ENCODE results near the gene SEMA3F. TPM values are rescaled to one million over a fixed set of nuclear protein-coding genes. Genes with fewer than 3 reads are reported as not detected.
"Not testable (repeated sequence)": the region's sequence is repeated elsewhere in the genome, so short reads cannot be mapped to it uniquely, and the experiment has no call there.

The SEMA3F gene
- total and polyA plus RNA-seq, 2 donors (not counting 1 experiment from before 2014, with no cell fraction given) = 5.1 to 9.7 TPM

- H3K4me1 ChIP-seq (ENCODE audit: control insufficient read depth, extremely low read depth, insufficient read depth, low read length) = no peaks in the 10 kb centered on the region
- DNase-seq (ENCODE audit: low read depth in 2 of 2) = no peak
- no peaks in the 10 kb centered on the region for H3K79me2 ChIP-seq (ENCODE audit: control insufficient read depth, insufficient read depth, low read length)
- H3K4me2 ChIP-seq (ENCODE audit: extremely low read depth, insufficient read depth, low read length) = no peak overlapping the region
- no peak for TF ChIP-seq CTCF (conservative IDR thresholded peaks at IDR 0.05 in 1 of 2, IDR thresholded peaks at IDR 0.05 in 1 of 2; ENCODE audit: low read depth in 1 of 2, low read length in 2 of 2)
- no peak for TF ChIP-seq EZH2 (IDR thresholded peaks at IDR 0.05; ENCODE audit: low read length, missing control alignments)
- no peaks in the 10 kb centered on the region for H3K9me3 ChIP-seq (ENCODE audit: control insufficient read depth, insufficient read depth, low read depth, low read length)
- no peak overlapping the region for H3K9ac ChIP-seq (ENCODE audit: insufficient read depth, low read length)
- H4K20me1 ChIP-seq (ENCODE audit: control insufficient read depth, extremely low read depth, insufficient read depth, low read length) = no peaks in the 10 kb centered on the region
- peaks cover 11% of the 10 kb centered on the region for H3K27me3 ChIP-seq (ENCODE audit: control insufficient read depth, insufficient read depth, low read length)
- no peak overlapping the region for H3K27ac ChIP-seq (ENCODE audit: insufficient read depth, low read length)
- no peak overlapping the region for H2AFZ ChIP-seq (ENCODE audit: low read length)
- no peaks in the 10 kb centered on the region for H3K36me3 ChIP-seq (ENCODE audit: control insufficient read depth, insufficient read depth, low read length)
- H3K4me3 ChIP-seq (replicated peaks in 1 of 4; ENCODE audit: control extremely low read depth in 1 of 4, insufficient read depth in 1 of 4, low read depth in 3 of 4, low read length in 4 of 4) = no peak overlapping the region
Measured at GRCh38 chr3:50210176-50210509, 55.0 kb downstream of the SEMA3F start.

- Histone ChIP-seq H3K79me2 (ENCODE audit: control insufficient read depth, insufficient read depth, low read length) (no peaks in the 10 kb centered on the region), H3K4me3 (replicated peaks in 1 of 4; ENCODE audit: control extremely low read depth in 1 of 4, insufficient read depth in 1 of 4, low read depth in 3 of 4, low read length in 4 of 4) (no peak overlapping the region), H3K9me3 (ENCODE audit: control insufficient read depth, insufficient read depth, low read depth, low read length) (no peaks in the 10 kb centered on the region), H3K9ac (ENCODE audit: insufficient read depth, low read length) (no peak overlapping the region), H3K36me3 (ENCODE audit: control insufficient read depth, insufficient read depth, low read length) (no peaks in the 10 kb centered on the region), H3K4me1 (ENCODE audit: control insufficient read depth, extremely low read depth, insufficient read depth, low read length) (no peaks in the 10 kb centered on the region), H2AFZ (ENCODE audit: low read length) (no peak overlapping the region), H3K4me2 (ENCODE audit: extremely low read depth, insufficient read depth, low read length) (no peak overlapping the region), H3K27ac (ENCODE audit: insufficient read depth, low read length) (no peak overlapping the region), H4K20me1 (ENCODE audit: control insufficient read depth, extremely low read depth, insufficient read depth, low read length) (no peaks in the 10 kb centered on the region), H3K27me3 (ENCODE audit: control insufficient read depth, insufficient read depth, low read length) (peaks cover 5% of the 10 kb centered on the region)
- no peak for TF ChIP-seq EZH2 (IDR thresholded peaks at IDR 0.05; ENCODE audit: low read length, missing control alignments)
- TF ChIP-seq CTCF (conservative IDR thresholded peaks at IDR 0.05 in 1 of 2, IDR thresholded peaks at IDR 0.05 in 1 of 2; ENCODE audit: low read depth in 1 of 2, low read length in 2 of 2) = no peak
- DNase-seq (ENCODE audit: low read depth in 2 of 2) = no peak
Measured at GRCh38 chr3:50210510-50211367, 55.6 kb downstream of the SEMA3F start.

- H3K4me3 ChIP-seq (replicated peaks in 1 of 4; ENCODE audit: control extremely low read depth in 1 of 4, insufficient read depth in 1 of 4, low read depth in 3 of 4, low read length in 4 of 4); DNase-seq (ENCODE audit: low read depth in 2 of 2); H3K4me2 ChIP-seq (ENCODE audit: extremely low read depth, insufficient read depth, low read length); H3K36me3 ChIP-seq (ENCODE audit: control insufficient read depth, insufficient read depth, low read length); H3K79me2 ChIP-seq (ENCODE audit: control insufficient read depth, insufficient read depth, low read length); H4K20me1 ChIP-seq (ENCODE audit: control insufficient read depth, extremely low read depth, insufficient read depth, low read length); H3K9me3 ChIP-seq (ENCODE audit: control insufficient read depth, insufficient read depth, low read depth, low read length); H3K9ac ChIP-seq (ENCODE audit: insufficient read depth, low read length); H2AFZ ChIP-seq (ENCODE audit: low read length); H3K4me1 ChIP-seq (ENCODE audit: control insufficient read depth, extremely low read depth, insufficient read depth, low read length); H3K27me3 ChIP-seq (ENCODE audit: control insufficient read depth, insufficient read depth, low read length); H3K27ac ChIP-seq (ENCODE audit: insufficient read depth, low read length): not testable (repeated sequence)
Measured at GRCh38 chr3:50211368-50211717, 56.2 kb downstream of the SEMA3F start.

Data from fibroblast of lung (primary cell).